HG03039 (cell line): ENCODE data around the gene SGIP1.

ENCODE experiments used
- ATAC-seq: cut with Tn5 transposase; IDR thresholded peaks from one replicate; pipeline ENCODE4 v1.9.1; 2021; ENCODE audit warnings: mild to moderate bottlenecking, moderate library complexity; ENCODE audit not compliant: unreplicated experiment

The SGIP1 gene, protein sequence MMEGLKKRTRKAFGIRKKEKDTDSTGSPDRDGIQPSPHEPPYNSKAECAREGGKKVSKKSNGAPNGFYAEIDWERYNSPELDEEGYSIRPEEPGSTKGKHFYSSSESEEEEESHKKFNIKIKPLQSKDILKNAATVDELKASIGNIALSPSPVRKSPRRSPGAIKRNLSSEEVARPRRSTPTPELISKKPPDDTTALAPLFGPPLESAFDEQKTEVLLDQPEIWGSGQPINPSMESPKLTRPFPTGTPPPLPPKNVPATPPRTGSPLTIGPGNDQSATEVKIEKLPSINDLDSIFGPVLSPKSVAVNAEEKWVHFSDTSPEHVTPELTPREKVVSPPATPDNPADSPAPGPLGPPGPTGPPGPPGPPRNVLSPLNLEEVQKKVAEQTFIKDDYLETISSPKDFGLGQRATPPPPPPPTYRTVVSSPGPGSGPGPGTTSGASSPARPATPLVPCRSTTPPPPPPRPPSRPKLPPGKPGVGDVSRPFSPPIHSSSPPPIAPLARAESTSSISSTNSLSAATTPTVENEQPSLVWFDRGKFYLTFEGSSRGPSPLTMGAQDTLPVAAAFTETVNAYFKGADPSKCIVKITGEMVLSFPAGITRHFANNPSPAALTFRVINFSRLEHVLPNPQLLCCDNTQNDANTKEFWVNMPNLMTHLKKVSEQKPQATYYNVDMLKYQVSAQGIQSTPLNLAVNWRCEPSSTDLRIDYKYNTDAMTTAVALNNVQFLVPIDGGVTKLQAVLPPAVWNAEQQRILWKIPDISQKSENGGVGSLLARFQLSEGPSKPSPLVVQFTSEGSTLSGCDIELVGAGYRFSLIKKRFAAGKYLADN

GRCh38 chr1:66533804-66534740 lies at the start of gene SGIP1:
SGIP1 (plus strand) TSS chr1:66534153; CDS start chr1:66534359, 206 bp downstream.
- ATAC-seq: no peak

GRCh38 chr1:66489151-66489550 lies 44.8 kb upstream of the SGIP1 start:
- ATAC-seq: no peak

DNA sequence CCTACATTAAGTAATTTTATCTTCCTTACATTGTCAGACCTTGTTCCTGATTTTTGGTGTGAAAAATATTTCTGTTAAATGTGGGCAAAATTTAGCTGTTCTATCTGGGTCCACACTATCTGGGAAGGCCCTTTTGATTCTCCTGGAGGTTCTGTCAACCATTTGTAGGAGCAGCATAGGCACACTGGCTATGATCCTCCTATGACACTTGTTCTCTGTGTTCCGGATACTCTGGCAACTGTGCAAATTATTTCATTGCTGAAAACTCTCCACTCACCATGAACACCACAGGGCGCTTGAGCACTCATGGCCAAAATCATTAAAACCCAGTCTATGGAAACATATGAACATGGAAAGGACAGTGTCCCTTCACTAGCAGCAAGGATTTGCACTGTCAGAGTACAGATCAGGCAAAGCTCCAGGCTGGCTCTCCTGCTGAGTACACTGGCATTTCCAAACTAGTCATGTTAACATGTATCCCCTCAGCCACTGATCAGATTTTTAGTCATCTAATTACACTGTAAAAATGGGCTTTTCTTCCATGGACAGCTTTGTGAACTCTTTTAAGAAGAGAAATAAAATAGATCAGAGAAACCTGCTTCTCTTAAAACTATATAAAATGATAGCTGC lies 43.9 kb upstream of the SGIP1 start:
- ATAC-seq: no peak

DNA sequence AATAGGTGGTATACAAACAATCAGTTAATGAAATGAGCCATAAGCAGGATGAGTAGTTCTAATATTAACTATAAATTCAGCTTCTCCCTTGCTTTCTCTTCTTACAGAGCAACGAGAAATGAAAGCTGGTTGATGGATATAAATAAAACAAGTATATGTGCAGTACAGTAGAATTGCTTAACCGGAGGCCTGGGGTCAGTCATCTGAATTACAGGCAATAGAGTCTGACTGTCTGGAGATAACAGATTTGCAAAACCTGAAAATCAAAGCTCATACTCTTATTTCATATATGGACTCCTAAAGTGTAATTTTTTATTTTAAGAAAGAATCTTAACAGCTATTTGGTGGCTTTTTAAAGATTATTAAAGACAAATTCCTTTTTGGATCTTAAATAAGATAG lies 43.1 kb upstream of the SGIP1 start:
- no peak for ATAC-seq

GRCh38 chr1:66492424-66492823 lies 41.5 kb upstream of the SGIP1 start:
- ATAC-seq: no peak

GRCh38 chr1:66493731-66494130 lies 40.2 kb upstream of the SGIP1 start:
- no peak for ATAC-seq

DNA sequence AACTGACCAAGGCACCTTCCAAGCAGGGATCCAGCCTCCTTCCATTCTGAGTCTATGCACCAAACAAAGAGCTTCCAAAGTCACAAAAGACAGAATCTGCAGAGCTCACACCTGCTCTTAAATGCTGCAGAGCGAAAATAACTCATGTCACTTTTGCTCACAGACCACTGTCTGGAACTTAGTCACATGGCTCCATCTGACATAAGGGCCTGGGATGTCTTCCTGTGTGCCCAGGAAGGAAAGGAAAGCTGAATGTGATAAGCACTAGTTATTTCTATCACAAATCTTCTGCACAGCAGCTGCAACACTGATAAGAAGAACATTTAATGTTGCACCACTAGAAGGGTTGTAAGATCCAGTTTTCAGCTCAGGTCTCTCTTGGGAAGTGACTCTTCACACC lies 39.5 kb upstream of the SGIP1 start:
- no peak for ATAC-seq

DNA sequence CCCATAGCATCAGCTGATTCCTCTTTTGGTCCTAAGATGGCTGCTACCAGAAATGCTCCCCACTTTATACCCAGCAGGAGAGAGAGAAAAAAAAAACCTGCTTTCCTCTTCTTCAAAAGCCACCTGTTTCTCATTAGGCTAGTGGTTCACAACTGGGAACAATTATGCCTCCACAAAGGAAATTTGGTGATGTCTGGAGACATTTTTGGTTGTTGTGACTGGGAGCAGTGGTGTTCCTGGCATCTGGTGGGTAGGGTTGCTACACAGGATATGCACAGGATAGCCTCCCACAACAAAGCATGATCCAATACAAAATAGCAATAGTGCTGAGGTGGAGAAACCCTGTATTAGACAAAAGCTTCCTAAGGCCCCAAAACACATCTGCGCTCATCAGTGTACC lies 38.5 kb upstream of the SGIP1 start:
- ATAC-seq: no peak

DNA sequence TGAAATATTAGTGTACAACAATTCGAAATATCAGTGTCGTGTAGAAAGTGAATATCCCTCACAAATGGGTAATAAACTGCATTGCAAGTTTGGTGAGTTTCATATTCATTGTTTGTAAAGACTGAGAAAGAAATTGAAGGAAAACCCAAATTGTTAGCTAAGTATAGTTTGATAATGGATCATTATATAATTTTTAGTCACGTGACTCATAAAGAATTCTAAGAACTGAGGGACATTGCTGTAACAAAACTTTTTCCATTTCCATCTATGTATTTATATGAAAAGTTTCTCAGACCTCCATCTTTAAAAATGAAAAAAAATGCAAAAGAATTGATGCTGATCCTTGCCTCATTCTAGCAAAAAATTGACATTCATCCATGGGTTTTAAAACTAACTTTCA lies 36.0 kb upstream of the SGIP1 start:
- no peak for ATAC-seq

DNA sequence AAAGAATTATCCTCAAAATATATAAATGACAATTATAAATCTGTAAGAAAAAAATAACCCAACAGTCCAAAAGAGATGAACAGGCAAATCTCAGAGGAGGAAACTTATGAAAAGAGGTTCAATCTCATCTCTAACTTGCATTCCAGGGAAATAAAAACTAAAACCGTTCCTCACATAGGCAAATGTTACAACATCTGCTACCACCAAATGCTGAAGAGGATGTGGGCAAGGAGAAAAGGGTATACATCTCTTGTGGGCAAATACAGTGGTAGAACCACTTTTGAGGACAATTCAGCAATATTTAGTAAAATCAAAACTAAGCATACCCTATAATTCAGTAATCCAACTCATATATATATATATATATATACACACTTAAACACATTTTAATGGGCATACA lies 33.7 kb upstream of the SGIP1 start:
- no peak for ATAC-seq

GRCh38 chr1:66502086-66502485 lies 31.9 kb upstream of the SGIP1 start:
- ATAC-seq: no peak

DNA sequence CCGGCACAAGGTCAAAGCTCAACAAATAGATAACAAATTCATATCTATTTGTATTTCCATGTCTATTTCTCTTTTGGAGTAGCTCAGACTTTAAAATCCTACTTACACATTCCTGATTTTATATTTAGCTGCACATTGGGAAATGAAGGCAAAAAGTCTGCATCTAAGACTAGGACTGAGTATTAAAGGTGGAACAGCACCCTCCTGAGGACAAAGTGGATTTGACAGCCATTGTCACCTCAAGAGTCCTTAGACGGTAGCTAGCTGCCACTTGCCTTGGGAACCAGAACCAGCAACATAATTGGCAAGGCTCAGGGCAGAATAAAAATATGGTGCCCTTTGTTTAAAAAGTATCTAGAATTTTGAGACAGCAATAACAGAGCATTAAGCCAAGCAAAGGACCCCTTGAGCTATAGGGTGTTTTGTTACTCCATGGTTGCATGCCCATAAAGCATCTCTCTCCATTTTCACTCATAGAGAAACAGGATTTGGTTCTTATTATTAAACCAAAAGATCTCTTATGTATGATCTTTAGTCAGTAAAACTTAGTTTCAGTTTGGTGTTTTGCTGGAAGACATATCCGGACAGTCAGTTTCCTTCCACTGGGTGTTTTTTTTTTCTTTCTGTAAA lies 30.0 kb upstream of the SGIP1 start:
- peak; percentile 72 for ATAC-seq

GRCh38 chr1:66505671-66506392 lies 28.1 kb upstream of the SGIP1 start:
- no peak for ATAC-seq

GRCh38 chr1:66506393-66506687 lies 27.6 kb upstream of the SGIP1 start:
- ATAC-seq: no peak

DNA sequence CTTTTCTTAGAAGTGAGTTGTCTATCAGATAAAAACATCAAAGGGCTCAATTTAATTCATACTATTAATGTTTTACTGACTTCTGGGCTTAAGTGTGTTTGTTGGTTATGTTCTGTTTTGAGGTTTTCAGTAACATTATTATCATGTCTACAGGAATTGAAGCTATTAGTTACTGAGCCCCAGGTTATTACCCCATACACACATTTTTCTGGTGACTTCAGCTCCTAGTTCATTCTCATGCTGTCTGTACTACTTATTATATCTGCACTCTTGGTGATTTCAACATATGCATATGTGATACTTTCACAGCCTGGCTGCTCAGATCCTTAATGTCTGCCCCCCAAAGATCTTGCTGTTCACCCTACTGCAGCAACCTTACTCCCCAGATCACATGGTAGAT lies 27.0 kb upstream of the SGIP1 start:
- ATAC-seq: no peak

DNA sequence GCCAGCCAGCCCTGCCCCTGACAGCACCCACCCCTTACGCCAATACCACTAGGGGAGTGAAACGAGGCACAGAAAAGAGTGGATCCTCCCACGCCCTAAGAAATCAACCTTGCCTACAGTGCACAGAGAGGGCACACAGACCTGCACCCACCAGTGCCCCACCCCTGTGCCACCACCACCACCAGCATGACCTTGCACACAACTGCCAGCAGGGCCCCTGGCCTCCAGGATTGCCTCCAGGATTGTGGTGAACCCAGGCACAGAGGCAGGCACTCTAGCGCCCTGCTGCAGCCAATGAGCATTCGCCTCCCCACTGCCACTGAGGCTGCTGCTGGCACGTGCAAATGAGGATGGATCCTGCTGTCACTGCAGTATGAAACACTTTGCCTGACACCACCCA lies 23.5 kb upstream of the SGIP1 start:
- ATAC-seq: no peak

- ATAC-seq: no peak
Observed at GRCh38 chr1:66511118-66511517, 22.8 kb upstream of the SGIP1 start.

- ATAC-seq: no peak
Observed at GRCh38 chr1:66517959-66518358, 16.0 kb upstream of the SGIP1 start.

- ATAC-seq: no peak
Observed at GRCh38 chr1:66518654-66519053, 15.3 kb upstream of the SGIP1 start.

DNA sequence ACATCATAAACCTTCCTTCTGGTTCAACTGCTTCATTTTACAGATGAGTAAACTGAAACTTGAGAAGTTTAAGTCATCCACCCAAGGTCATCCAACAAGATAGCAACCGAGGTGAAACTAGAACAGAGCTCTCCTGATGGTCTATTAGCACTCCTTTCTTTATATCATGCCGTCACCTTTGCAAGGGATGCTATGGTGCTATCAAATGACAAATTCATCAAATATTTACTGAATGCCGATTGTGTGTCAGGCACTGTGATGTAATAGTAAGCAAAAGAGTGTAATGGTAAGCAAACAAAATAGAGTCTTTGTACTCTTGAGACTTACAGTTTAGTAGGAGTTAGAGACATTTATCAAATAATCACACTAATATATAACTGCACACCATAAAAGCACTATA lies 14.0 kb upstream of the SGIP1 start:
- ATAC-seq: no peak
